SU-DHL-6 (cell line): ENCODE results near the gene DNAAF3.

Source experiments
- CTCF ChIP-seq: fragments of 200-600 bp; sonication (generic); IDR thresholded peaks from one replicate; pipeline ENCODE4 v1.5.1; 2017; ENCODE audit warnings: antibody characterized with exemption, mild to moderate bottlenecking, low read length, moderate library complexity; ENCODE audit not compliant: insufficient read depth, poor library complexity, severe bottlenecking
- EZH2phosphoT487 ChIP-seq: fragments of 200-600 bp; sonication (generic), shearing (Covaris generic); conservative IDR thresholded peaks from 2 replicates; pipeline ENCODE4 v1.6.1; 2018; ENCODE audit warnings: mild to moderate bottlenecking, antibody characterized with exemption, low read length, moderate library complexity, mixed read lengths

GRCh38 chr19:55114566-55115145 is 51.8 kb downstream of the DNAAF3 start:
- TF ChIP-seq CTCF (no peak), EZH2phosphoT487 (no peak)
